Vagina (tissue), 2 donors: Measurements from ENCODE around the gene PRKCB. TPM values are rescaled to one million over a fixed set of nuclear protein-coding genes. Genes with fewer than 3 reads are reported as not detected.

Experiments
- DNase-seq, 2 donors: peaks; one replicate each; pipeline ENCODE4 v3.0.0-alpha.2; 2017; ENCODE audit errors: extremely low spot score in 2 of 2
- H3K27ac ChIP-seq: fragments of 200-600 bp; sonication (generic); one replicate; pipeline ENCODE4 v1.5.1; 2019
- H3K27me3 ChIP-seq: fragments of 200-600 bp; sonication (generic); one replicate; pipeline ENCODE4 v1.5.1; 2019
- H3K36me3 ChIP-seq, 2 donors: fragments of 200-600 bp; sonication (generic); one replicate each; pipeline ENCODE4 v1.5.1; 2017 to 2019
- H3K4me1 ChIP-seq: fragments of 200-600 bp; sonication (generic); one replicate; pipeline ENCODE4 v1.5.1; 2019
- H3K4me3 ChIP-seq, 2 donors: fragments of 200-600 bp; sonication (generic); 1 replicate in 1 of 2; 2 replicates in 1 of 2; pipeline ENCODE4 v1.5.1; 2016 to 2019
- H3K9me3 ChIP-seq: fragments of 200-600 bp; sonication (generic); one replicate; pipeline ENCODE4 v1.5.1; 2019
- CTCF ChIP-seq, 3 experiments: fragments of 450-650 bp in 2 of 3; fragments of 200-600 bp in 1 of 3; sonication (generic) in 1 of 3; IDR thresholded peaks; one replicate each; pipeline ENCODE4 v1.5.1; 2017 to 2019; ENCODE audit warnings: antibody characterized with exemption in 3 of 3, mild to moderate bottlenecking in 2 of 3, moderate library complexity in 2 of 3
- POLR2A ChIP-seq, 2 donors: fragments of 450-650 bp; IDR thresholded peaks; one replicate each; pipeline ENCODE4 v1.6.1; 2017; ENCODE audit warnings: antibody characterized with exemption in 2 of 2, mild to moderate bottlenecking in 2 of 2, moderate library complexity in 2 of 2
- POLR2AphosphoS5 ChIP-seq, 2 donors: sonication (generic); formaldehyde crosslinking; IDR thresholded peaks; one replicate each; pipeline ENCODE4 v1.9.0; 2017; ENCODE audit warnings: antibody characterized with exemption in 2 of 2, mild to moderate bottlenecking in 2 of 2, low read depth in 1 of 2; ENCODE audit not compliant: insufficient read depth in 1 of 2
- intact Hi-C: fragments of 100-400 bp; cut with DNase I; formaldehyde crosslinking; loops from one replicate; pipeline ENCODE4 v1.15.1; 2023
- total RNA-seq: library from RNA; depleted of rRNA; stranded (reverse); fragments of >200 nt; gene quantifications from one replicate; pipeline ENCODE4 v1.2.3, GENCODE V29; 2016

The PRKCB gene
- total RNA-seq, 1 donor from 2014 or later, result 9.1 TPM

GRCh38 chr16:23917621-23918020 is 81.8 kb downstream of the PRKCB start:
- Histone ChIP-seq H3K4me1 (no peaks in the 10 kb centered on the region), H3K27me3 (no peaks in the 10 kb centered on the region), H3K4me3 (no peak overlapping the region), H3K27ac (no peak overlapping the region), H3K9me3 (no peaks in the 10 kb centered on the region), H3K36me3 (no peaks in the 10 kb centered on the region)
- DNase-seq, result no peak
- TF ChIP-seq POLR2A (IDR thresholded peaks at IDR 0.05) (no peak), CTCF (IDR thresholded peaks at IDR 0.05) (no peak), POLR2AphosphoS5 (IDR thresholded peaks at IDR 0.05; ENCODE audit: insufficient read depth in 1 of 2, low read depth in 1 of 2) (no peak)
- intact Hi-C loops, result no loop called here

- Histone ChIP-seq H3K36me3 (no peaks in the 10 kb centered on the region), H3K27ac (no peak overlapping the region), H3K4me1 (no peaks in the 10 kb centered on the region), H3K9me3 (no peaks in the 10 kb centered on the region), H3K4me3 (no peak overlapping the region), H3K27me3 (no peaks in the 10 kb centered on the region)
- intact Hi-C loops, result no loop called here
- no peak for TF ChIP-seq POLR2A (IDR thresholded peaks at IDR 0.05)
- DNase-seq, result no peak
These were observed 84.7 kb downstream of the PRKCB start for GRCh38 chr16:23920446-23920845.

GRCh38 chr16:23920899-23921298 is 85.1 kb downstream of the PRKCB start:
- no peak for DNase-seq
- Histone ChIP-seq H3K9me3 (no peaks in the 10 kb centered on the region), H3K4me3 (no peak overlapping the region), H3K4me1 (no peaks in the 10 kb centered on the region), H3K36me3 (no peaks in the 10 kb centered on the region), H3K27me3 (no peaks in the 10 kb centered on the region), H3K27ac (no peak overlapping the region)
- no peak for TF ChIP-seq CTCF (IDR thresholded peaks at IDR 0.05)
- TF ChIP-seq POLR2AphosphoS5 (IDR thresholded peaks at IDR 0.05; ENCODE audit: insufficient read depth in 1 of 2, low read depth in 1 of 2), result no peak
- TF ChIP-seq POLR2A (IDR thresholded peaks at IDR 0.05), result no peak
- intact Hi-C loops, result no loop called here

GRCh38 chr16:23922406-23922805 is 86.6 kb downstream of the PRKCB start:
- intact Hi-C loops, result no loop called here
- Histone ChIP-seq H3K4me1 (no peaks in the 10 kb centered on the region), H3K27me3 (no peaks in the 10 kb centered on the region), H3K9me3 (no peaks in the 10 kb centered on the region), H3K27ac (no peak overlapping the region), H3K36me3 (no peaks in the 10 kb centered on the region), H3K4me3 (no peak overlapping the region)
- DNase-seq, result no peak
- TF ChIP-seq CTCF (IDR thresholded peaks at IDR 0.05) (no peak), POLR2AphosphoS5 (IDR thresholded peaks at IDR 0.05; ENCODE audit: insufficient read depth in 1 of 2, low read depth in 1 of 2) (no peak), POLR2A (IDR thresholded peaks at IDR 0.05) (no peak)

GRCh38 chr16:23924128-23924527 is 88.3 kb downstream of the PRKCB start:
- no peaks in the 10 kb centered on the region for H3K36me3 ChIP-seq
- TF ChIP-seq POLR2AphosphoS5 (IDR thresholded peaks at IDR 0.05; ENCODE audit: insufficient read depth in 1 of 2, low read depth in 1 of 2), result no peak
- no peak for TF ChIP-seq CTCF (IDR thresholded peaks at IDR 0.05)
- TF ChIP-seq POLR2A (IDR thresholded peaks at IDR 0.05), result no peak
- H3K4me3 ChIP-seq, result no peak overlapping the region
- no peak for DNase-seq
- H3K27me3 ChIP-seq, result no peaks in the 10 kb centered on the region
- no peaks in the 10 kb centered on the region for H3K9me3 ChIP-seq
- no peak overlapping the region for H3K27ac ChIP-seq
- intact Hi-C loops, result no loop called here
- H3K4me1 ChIP-seq, result no peaks in the 10 kb centered on the region

- intact Hi-C loops, result no loop called here
- Histone ChIP-seq H3K4me1 (no peaks in the 10 kb centered on the region), H3K36me3 (no peaks in the 10 kb centered on the region), H3K27me3 (no peaks in the 10 kb centered on the region), H3K9me3 (no peaks in the 10 kb centered on the region), H3K4me3 (no peak overlapping the region), H3K27ac (no peak overlapping the region)
- TF ChIP-seq POLR2AphosphoS5 (IDR thresholded peaks at IDR 0.05; ENCODE audit: insufficient read depth in 1 of 2, low read depth in 1 of 2) (no peak), CTCF (IDR thresholded peaks at IDR 0.05) (no peak)
- no peak for DNase-seq
These were observed 92.0 kb downstream of the PRKCB start for GRCh38 chr16:23927796-23928195.
